Suppressor macrophage treated with lipopolysaccharide for 4 hours (primary cell): ENCODE measurements around the gene TXN2.

ENCODE experiments used
- DNase-seq: peaks from one replicate; pipeline ENCODE4 v3.0.0-alpha.2; 2020

TXN2 gene

GRCh38 chr22:36481393-36482168 is at the start of gene TXN2:
Gene TXN2, minus strand, starts transcription at chr22:36481640. Its CDS starts 803 bp downstream, at chr22:36480837.
- DNase-seq: peak; percentile 97

- peak; percentile 100 for DNase-seq
These were observed 47.6 kb upstream of the TXN2 start, which contains the start of gene EIF3D for GRCh38 chr22:36528795-36529751. Gene EIF3D, minus strand, starts transcription at chr22:36529166. Its CDS starts 3,045 bp downstream, at chr22:36526121.

- peak; percentile 44 for DNase-seq
These were observed 46.9 kb upstream of the TXN2 start for GRCh38 chr22:36528341-36528740.

- no peak for DNase-seq
These were observed 41.2 kb upstream of the TXN2 start for GRCh38 chr22:36522662-36523061.

- DNase-seq: no peak
These were observed 39.0 kb upstream of the TXN2 start for GRCh38 chr22:36520423-36520822.

- DNase-seq: peak; percentile 73
These were observed 38.5 kb upstream of the TXN2 start for GRCh38 chr22:36519906-36520305.

GRCh38 chr22:36514766-36515165 is 33.3 kb upstream of the TXN2 start:
- DNase-seq: no peak

GRCh38 chr22:36512991-36513390 is 31.6 kb upstream of the TXN2 start:
- DNase-seq: no peak

- DNase-seq: no peak
These were observed 30.9 kb upstream of the TXN2 start for GRCh38 chr22:36512333-36512732.

- DNase-seq: peak; percentile 56
These were observed 29.8 kb upstream of the TXN2 start for GRCh38 chr22:36510966-36511881.

- no peak for DNase-seq
These were observed 28.9 kb upstream of the TXN2 start for GRCh38 chr22:36510384-36510783.

GRCh38 chr22:36507518-36508010 is 26.1 kb upstream of the TXN2 start:
- no peak for DNase-seq

GRCh38 chr22:36506637-36507517 is 25.4 kb upstream of the TXN2 start, which contains the start of gene FOXRED2:
Gene FOXRED2, minus strand, starts transcription at chr22:36507040. Its CDS starts 618 bp downstream, at chr22:36506422.
- peak; percentile 85 for DNase-seq

GRCh38 chr22:36505998-36506635 is 24.7 kb upstream of the TXN2 start:
- DNase-seq: no peak

GRCh38 chr22:36497910-36498665 is 16.6 kb upstream of the TXN2 start:
- DNase-seq: no peak

- DNase-seq: peak; percentile 86
These were observed 12.3 kb upstream of the TXN2 start for GRCh38 chr22:36493690-36494110.

- no peak for DNase-seq
These were observed 10.7 kb upstream of the TXN2 start for GRCh38 chr22:36492109-36492508.

- no peak for DNase-seq
These were observed 9.7 kb upstream of the TXN2 start for GRCh38 chr22:36491155-36491554.

- peak; percentile 34 for DNase-seq
These were observed 5.4 kb upstream of the TXN2 start for GRCh38 chr22:36486619-36487384.
